Kasumi-1 (cell line): ENCODE data around the gene FAN1.
A peak's percentile ranks its signal among the peaks of the same experiment; 100 is the strongest.
"Not testable (repeated sequence)": the region's sequence is repeated elsewhere in the genome, so short reads cannot be mapped to it uniquely, and the experiment has no call there.

Experiments
- DNase-seq, 2 experiments: peaks; one replicate each; lab custom pipeline; 2025; lab: John Stamatoyannopoulos, UW

FAN1 gene

GRCh38 chr15:30903497-30904187 lies at the start of gene FAN1:
Gene FAN1 (plus strand): TSS chr15:30903915. CDS start chr15:30904664, 749 bp downstream.
- peak; percentile 68 to 70 for DNase-seq

- no peak for DNase-seq
These were observed 44.4 kb upstream of the FAN1 start for GRCh38 chr15:30859091-30859874.

GRCh38 chr15:30865257-30865656 lies 38.5 kb upstream of the FAN1 start:
- DNase-seq = no peak

- no peak for DNase-seq
These were observed 33.0 kb upstream of the FAN1 start for GRCh38 chr15:30870681-30871080.

- DNase-seq = no peak
These were observed 31.4 kb upstream of the FAN1 start for GRCh38 chr15:30872341-30872748.

GRCh38 chr15:30877070-30877469 lies 26.6 kb upstream of the FAN1 start:
- DNase-seq = no peak

GRCh38 chr15:30878515-30878914 lies 25.2 kb upstream of the FAN1 start:
- no peak for DNase-seq

- no peak for DNase-seq
These were observed 20.8 kb upstream of the FAN1 start for GRCh38 chr15:30882849-30883433.

GRCh38 chr15:30883666-30884065 lies 20.0 kb upstream of the FAN1 start:
- not testable (repeated sequence) for DNase-seq

GRCh38 chr15:30885814-30886213 lies 17.9 kb upstream of the FAN1 start:
- peak in 1 of 2 experiments; percentile 2 for DNase-seq

GRCh38 chr15:30889196-30889595 lies 14.5 kb upstream of the FAN1 start:
- DNase-seq = no peak

GRCh38 chr15:30895461-30896210 lies 8.1 kb upstream of the FAN1 start:
- no peak for DNase-seq

GRCh38 chr15:30896211-30896606 lies 7.5 kb upstream of the FAN1 start:
- DNase-seq = no peak

GRCh38 chr15:30901889-30902288 lies 1.8 kb upstream of the FAN1 start:
- DNase-seq = no peak

GRCh38 chr15:30904812-30905211 lies 1.1 kb downstream of the FAN1 start:
- DNase-seq = no peak

GRCh38 chr15:30905821-30906220 lies 2.1 kb downstream of the FAN1 start:
- no peak for DNase-seq

- DNase-seq = no peak
These were observed 2.7 kb downstream of the FAN1 start for GRCh38 chr15:30906366-30906765.

GRCh38 chr15:30913761-30914160 lies 10.0 kb downstream of the FAN1 start:
- DNase-seq = no peak

GRCh38 chr15:30917013-30917412 lies 13.3 kb downstream of the FAN1 start:
- DNase-seq = no peak

GRCh38 chr15:30917675-30918074 lies 14.0 kb downstream of the FAN1 start:
- DNase-seq = no peak

GRCh38 chr15:30918366-30918765 lies 14.7 kb downstream of the FAN1 start:
- DNase-seq = no peak

- no peak for DNase-seq
These were observed 16.3 kb downstream of the FAN1 start for GRCh38 chr15:30919877-30920550.
